Pancreas (tissue), 10 donors: Measurements from ENCODE around the gene MADD. TPM values are rescaled to one million over a fixed set of nuclear protein-coding genes. Genes with fewer than 3 reads are reported as not detected.

Experiments
- ATAC-seq, 4 donors: fragments of 200-7000 bp; cut with Tn5 transposase; one replicate each; pipeline versions ENCODE4 v1.8.0 to v1.9.1; 2020; ENCODE audit warnings: mild to moderate bottlenecking in 4 of 4, moderate library complexity in 4 of 4
- DNase-seq, 6 donors: peaks; one replicate each; pipeline ENCODE4 v3.0.0-alpha.2; 2020
- FAIRE-seq: peaks from 2 replicates; lab custom pipeline; 2012; peaks lifted over from hg19 to GRCh38; lab: Jason Lieb, UNC
- H3K27ac ChIP-seq, 4 donors: fragments of 200-600 bp; sonication (generic); 1 replicate in 3 of 4; 2 replicates in 1 of 4; pipeline versions ENCODE4 v1.5.0 to v1.8.0; 2020
- H3K27me3 ChIP-seq, 4 donors: fragments of 200-600 bp; one replicate each; pipeline ENCODE4 v1.8.0; 2021
- H3K36me3 ChIP-seq, 3 donors: fragments of 200-600 bp; sonication (generic) in 1 of 3; one replicate each; pipeline versions ENCODE4 v1.5.0 to v1.8.0; 2020 to 2021
- H3K4me1 ChIP-seq, 3 donors: fragments of 200-600 bp; one replicate each; pipeline ENCODE4 v1.8.0; 2021
- H3K4me3 ChIP-seq, 4 donors: fragments of 200-600 bp; sonication (generic) in 2 of 4; one replicate each; pipeline versions ENCODE4 v1.5.0 to v1.8.0; 2020 to 2021
- H3K9me3 ChIP-seq, 4 donors: fragments of 200-600 bp; one replicate each; pipeline ENCODE4 v1.8.0; 2021
- CTCF ChIP-seq, 4 donors: fragments of 200-600 bp; sonication (generic) in 3 of 4; IDR thresholded peaks; one replicate each; pipeline versions ENCODE4 v1.5.0 to v1.8.0; 2021; ENCODE audit warnings: antibody characterized with exemption in 4 of 4
- WGBS, 2 donors: extraction: QIAGEN DNeasy Blood & Tissue Kit; methylation state at CpG; one replicate each; pipeline ENCODE4 v1.1.7; 2013; 5-methylcytosine and 5-hydroxymethylcytosine counted together
- intact Hi-C, 3 donors: fragments of 100-400 bp; cut with DNase I; formaldehyde crosslinking; loops; one replicate each; pipeline versions ENCODE4 v1.11.1 to v1.14.2; 2022
- polyA plus RNA-seq, 2 donors: library from polyadenylated mRNA; stranded (reverse); fragments of 200-250 nt; gene quantifications; one replicate each; pipeline ENCODE4 v1.2.3, GENCODE V29; 2013
- total RNA-seq, 6 donors: library from RNA; stranded (reverse); fragmentation: NEBNext Ultra II Directional in 4 of 6; extraction: Animal tissue kit (Norgen Biotek cat#: 25700) in 4 of 6; gene quantifications; one replicate each; pipeline versions ENCODE4 v1.2.1 to v1.2.4, GENCODE V29; 2021 to 2023
- donor health status: healthy with polysubstance abuse.
- donor health status: DM: no; HTN: no; CAD: no; lungs with moderate emphysema.
- donor health status: DM: no; HTN: no; CAD: no.
- donor health status: control.
- donor health status: control.
- donor health status: Bipolar disorder and iron deficiency.
- donor health status: DM: yes; HTN: yes; CAD: no.
- donor health status: DM: no; HTN: no; CAD: no.
- donor health status: DM: no; HTN: no; CAD: no.
- donor health status: DM: yes; HTN: yes; CAD: no.

MADD gene
- total RNA-seq (10 to 100 TPM; 15.0 to 36.9 (median 20.0) TPM), polyA plus RNA-seq (10 to 100 TPM; 22.0 to 35.5 TPM)

GRCh38 chr11:47269829-47270305, at the start of gene MADD:
MADD (plus strand) TSS chr11:47270133.
- intact Hi-C loops, result no loop called here
- TF ChIP-seq CTCF (IDR thresholded peaks at IDR 0.05), result no peak
- FAIRE-seq (no peak), ATAC-seq (peak; percentile 84 to 91 (median 88)), DNase-seq (peak; percentile 83 to 93 (median 86))
- Histone ChIP-seq H3K9me3 (no peaks in the 10 kb centered on the region), H3K27ac (peak within 1 kb of the TSS; percentile 84 to 95 (median 94)), H3K4me3 (peak within 1 kb of the TSS; percentile 73 to 82 (median 78)), H3K36me3 (peaks cover 0 to 7% (median 4%) of the 10 kb centered on the region in 3 donors), H3K27me3 (no peaks in the 10 kb centered on the region), H3K4me1 (peaks cover 13 to 15% (median 14%) of the 10 kb centered on the region in 3 donors)
- WGBS, 2 donors, result 0 to 1% methylated on average over 30 to 57 of the region's 57 CpGs

- ATAC-seq, result no peak
- DNase-seq, result no peak
- H3K4me3 ChIP-seq, result no peak overlapping the region
- FAIRE-seq, result no peak
- H3K27me3 ChIP-seq, result no peaks in the 10 kb centered on the region
- WGBS, 2 donors, result 65 to 66% methylated on average over 1 of the region's 1 CpG
- no peaks in the 10 kb centered on the region for H3K9me3 ChIP-seq
- TF ChIP-seq CTCF (IDR thresholded peaks at IDR 0.05), result no peak
- intact Hi-C loops, result no loop called here
- no peak overlapping the region for H3K27ac ChIP-seq
- peaks cover 0 to 12% (median 4%) of the 10 kb centered on the region in 3 donors for H3K4me1 ChIP-seq
- peaks cover 0 to 33% (median 0%) of the 10 kb centered on the region in 3 donors for H3K36me3 ChIP-seq
Measured at GRCh38 chr11:47220401-47220821, 49.5 kb upstream of the MADD start.

GRCh38 chr11:47222696-47223095, 47.2 kb upstream of the MADD start:
- Histone ChIP-seq H3K4me3 (no peak overlapping the region), H3K4me1 (no peaks in the 10 kb centered on the region), H3K27me3 (no peaks in the 10 kb centered on the region), H3K27ac (no peak overlapping the region), H3K9me3 (no peaks in the 10 kb centered on the region), H3K36me3 (peaks cover 0 to 44% (median 0%) of the 10 kb centered on the region in 3 donors)
- WGBS, 2 donors, result 43 to 48% methylated on average over 2 of the region's 2 CpGs
- intact Hi-C loops, result no loop called here
- no peak for TF ChIP-seq CTCF (IDR thresholded peaks at IDR 0.05)
- no peak for FAIRE-seq
- no peak for DNase-seq
- no peak for ATAC-seq

- no peak for FAIRE-seq
- intact Hi-C loops, result no loop called here
- DNase-seq, result no peak
- Histone ChIP-seq H3K4me3 (no peak overlapping the region), H3K4me1 (no peaks in the 10 kb centered on the region), H3K36me3 (peaks cover 0 to 36% (median 0%) of the 10 kb centered on the region in 3 donors), H3K27me3 (no peaks in the 10 kb centered on the region), H3K27ac (no peak overlapping the region), H3K9me3 (no peaks in the 10 kb centered on the region)
- 97 to 98% methylated on average over 7 of the region's 7 CpGs for WGBS, 2 donors
- no peak for TF ChIP-seq CTCF (IDR thresholded peaks at IDR 0.05)
- peak in 1 of 4 donors; percentile 52 for ATAC-seq
Measured at GRCh38 chr11:47225552-47226400, 44.2 kb upstream of the MADD start.
